NK-92 (cell line): ENCODE measurements around the gene VANGL1.
"Not testable (repeated sequence)": the region's sequence is repeated elsewhere in the genome, so short reads cannot be mapped to it uniquely, and the experiment has no call there.

Experiments
- DNase-seq: peaks from one replicate; lab custom pipeline; 2025; ENCODE audit not compliant: unreplicated experiment; lab: John Stamatoyannopoulos, UW

The VANGL1 gene

GRCh38 chr1:115641762-115642167 lies at the start of gene VANGL1:
TSS of gene VANGL1 (plus strand) at chr1:115641970. CDS start at chr1:115651414, 9,444 bp downstream.
- no peak for DNase-seq

DNA sequence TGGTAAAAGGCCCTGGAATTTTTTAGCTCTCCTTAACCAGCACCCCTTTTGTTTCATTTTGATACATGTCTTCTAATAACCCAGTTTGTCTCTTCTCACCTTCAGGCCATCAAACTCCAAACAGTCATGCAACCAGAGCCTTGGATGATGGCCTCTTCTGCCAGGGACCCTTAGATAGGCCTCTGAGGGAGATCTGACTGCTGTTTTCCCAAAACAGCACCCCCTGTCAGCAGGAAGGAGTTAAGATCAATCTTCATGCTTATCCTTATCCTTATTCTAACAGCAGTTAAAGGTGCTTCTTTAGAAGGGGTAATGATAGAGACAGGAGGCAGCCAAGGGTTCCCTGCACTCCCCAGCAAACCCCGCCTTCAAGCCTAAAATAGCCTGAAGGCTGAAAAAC lies 49.5 kb upstream of the VANGL1 start:
- DNase-seq: no peak

GRCh38 chr1:115593365-115594259 lies 48.2 kb upstream of the VANGL1 start:
- DNase-seq: no peak

- no peak for DNase-seq
These were observed 47.2 kb upstream of the VANGL1 start for GRCh38 chr1:115594600-115594999.

GRCh38 chr1:115595279-115596079 lies 46.3 kb upstream of the VANGL1 start:
- DNase-seq: no peak

DNA sequence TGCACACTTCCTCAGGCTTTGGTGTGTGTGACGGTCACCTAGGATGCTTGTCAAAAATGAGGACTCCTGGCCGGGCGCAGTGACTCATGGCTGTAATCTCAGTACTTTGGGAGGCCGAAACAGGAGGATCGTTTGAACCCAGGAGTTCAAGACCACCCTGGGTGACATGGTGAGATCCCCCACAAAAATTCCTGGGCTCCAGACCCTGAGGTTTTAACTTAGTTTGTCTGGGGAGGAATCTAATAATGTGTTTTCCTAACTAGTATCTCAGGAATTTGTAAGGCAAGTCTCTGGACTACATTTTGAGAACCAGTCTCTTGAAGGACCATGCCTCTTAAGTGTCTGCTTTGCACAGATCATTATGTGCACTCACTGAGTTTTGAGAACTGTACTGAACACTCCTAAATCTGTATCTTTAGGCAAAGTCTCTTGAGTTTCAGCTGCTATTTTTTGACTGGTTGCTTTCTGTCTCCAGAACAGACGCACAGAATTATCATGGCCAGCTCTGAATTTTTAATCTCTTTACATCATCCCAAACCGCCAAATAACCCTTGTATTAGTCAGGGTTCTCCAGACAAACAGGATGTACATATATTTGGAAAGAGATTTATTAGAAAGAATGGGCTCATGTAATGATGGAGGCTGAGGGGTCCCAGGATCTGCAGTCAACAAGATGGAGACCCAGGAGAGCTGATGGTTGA lies 45.5 kb upstream of the VANGL1 start:
- DNase-seq: no peak

GRCh38 chr1:115604508-115604907 lies 37.3 kb upstream of the VANGL1 start:
- DNase-seq: no peak

GRCh38 chr1:115606305-115606704 lies 35.5 kb upstream of the VANGL1 start:
- DNase-seq: no peak

DNA sequence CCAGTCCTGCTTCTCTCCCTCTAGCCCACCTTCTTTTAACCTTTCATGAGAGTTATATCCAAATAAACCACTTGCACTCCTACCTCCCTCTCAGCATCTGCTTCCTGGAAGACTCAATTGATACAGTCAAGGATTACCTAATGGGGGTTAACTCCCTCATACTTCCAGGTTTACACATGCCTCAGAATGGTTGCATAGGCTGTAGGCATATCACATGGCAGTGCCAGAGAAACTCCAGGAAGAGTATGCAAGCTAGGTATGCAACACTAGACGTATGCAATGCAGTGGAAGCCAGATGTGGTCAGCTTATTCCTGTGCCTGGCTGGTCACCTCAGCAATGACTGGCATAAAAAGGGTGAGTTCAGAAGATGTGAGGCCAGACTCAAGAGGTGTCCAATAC lies 32.7 kb upstream of the VANGL1 start:
- DNase-seq: no peak

- no peak for DNase-seq
These were observed 28.0 kb upstream of the VANGL1 start for GRCh38 chr1:115613767-115614166.

DNA sequence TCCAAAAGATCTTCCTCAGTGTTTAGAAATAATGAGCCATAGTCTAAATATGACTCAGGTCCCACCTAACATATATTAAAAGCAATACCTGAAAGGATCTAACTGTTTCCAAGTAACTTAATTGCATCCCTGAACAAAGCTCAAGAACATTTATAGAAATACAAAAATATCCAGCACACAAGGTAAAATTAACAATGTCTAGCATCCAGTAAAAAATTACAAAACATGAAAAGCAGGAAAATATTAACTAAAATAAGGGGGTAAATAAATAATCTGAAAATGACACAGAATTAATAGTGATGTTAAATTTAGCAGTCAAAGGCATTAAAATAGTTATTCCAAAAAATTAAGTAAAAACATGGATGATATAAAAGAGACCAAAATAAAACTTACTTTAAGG lies 21.3 kb upstream of the VANGL1 start:
- DNase-seq: no peak

- DNase-seq: no peak
These were observed 20.8 kb upstream of the VANGL1 start for GRCh38 chr1:115620950-115621349.

DNA sequence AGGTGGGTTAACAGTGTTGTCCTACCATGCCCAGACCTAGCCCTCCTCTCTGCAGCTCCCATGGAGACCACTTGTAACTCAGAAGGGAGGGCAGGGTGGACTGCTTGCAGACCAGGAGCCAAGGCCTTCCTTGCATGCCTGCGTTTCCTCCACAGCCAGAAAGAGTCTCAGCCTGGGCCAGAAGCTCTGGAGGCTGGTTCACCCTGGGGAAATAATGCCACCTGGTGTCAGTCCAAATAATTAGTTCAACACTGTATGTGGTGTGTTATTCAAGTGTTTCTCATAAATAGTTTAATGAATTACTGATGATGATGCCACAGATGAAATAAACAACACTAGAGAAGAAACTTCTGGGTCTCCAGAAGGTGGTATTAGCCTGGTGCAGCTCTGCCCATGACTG lies 16.9 kb upstream of the VANGL1 start:
- DNase-seq: no peak

DNA sequence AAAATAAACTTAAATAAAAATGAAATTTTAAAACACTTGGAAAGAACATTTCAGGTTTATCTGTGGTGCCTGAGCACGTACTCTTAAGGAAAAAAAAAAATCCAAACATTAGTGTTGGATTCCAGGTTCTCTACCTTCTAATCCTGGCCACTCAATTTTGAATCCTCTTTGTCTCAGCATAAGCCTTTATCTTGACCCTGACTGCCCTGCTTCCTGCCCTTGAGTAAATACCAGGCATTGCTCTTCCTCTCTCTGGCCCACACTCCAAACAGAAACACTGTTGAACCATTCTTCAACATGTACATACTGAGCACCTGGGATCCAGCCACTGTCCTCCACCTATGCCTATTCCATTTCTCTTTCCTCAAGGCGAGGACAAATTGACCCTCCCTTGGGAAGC lies 11.4 kb upstream of the VANGL1 start:
- no peak for DNase-seq

DNA sequence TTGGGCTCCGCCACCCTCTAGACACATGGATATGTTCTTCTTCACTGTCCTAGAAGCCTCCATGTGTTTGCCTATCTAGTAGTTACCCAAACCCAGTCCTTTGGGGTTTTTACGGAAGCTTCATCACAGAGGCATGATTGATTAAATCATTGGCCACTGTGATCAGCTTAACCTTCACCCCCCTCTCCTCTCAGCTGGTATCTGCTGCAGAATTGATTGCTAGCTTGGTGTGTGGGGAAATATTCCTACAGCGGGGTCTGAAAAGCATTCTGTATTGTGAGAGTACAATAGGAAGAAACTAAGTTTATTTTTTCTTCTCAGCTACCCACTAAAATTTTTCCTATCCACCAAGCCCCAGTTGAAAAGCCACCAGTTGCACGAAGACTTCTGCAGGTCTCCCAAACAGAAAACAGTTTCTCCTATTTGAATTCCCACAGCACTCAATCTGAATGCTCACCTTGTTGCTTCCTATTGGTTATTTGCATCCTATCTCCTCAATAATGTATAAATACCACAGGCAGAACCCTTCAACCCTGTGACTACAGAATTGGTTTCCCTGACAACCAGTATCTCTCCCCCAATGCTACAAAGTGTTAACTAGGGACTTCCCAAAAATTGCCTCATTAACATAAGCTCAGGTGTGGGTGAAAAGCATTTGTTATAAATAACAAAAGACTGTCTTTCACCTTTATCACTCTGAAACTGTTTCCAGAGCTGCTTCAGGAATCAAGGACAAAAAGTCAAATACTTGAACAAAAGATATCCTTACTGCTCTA lies 9.3 kb upstream of the VANGL1 start:
- DNase-seq: no peak

DNA sequence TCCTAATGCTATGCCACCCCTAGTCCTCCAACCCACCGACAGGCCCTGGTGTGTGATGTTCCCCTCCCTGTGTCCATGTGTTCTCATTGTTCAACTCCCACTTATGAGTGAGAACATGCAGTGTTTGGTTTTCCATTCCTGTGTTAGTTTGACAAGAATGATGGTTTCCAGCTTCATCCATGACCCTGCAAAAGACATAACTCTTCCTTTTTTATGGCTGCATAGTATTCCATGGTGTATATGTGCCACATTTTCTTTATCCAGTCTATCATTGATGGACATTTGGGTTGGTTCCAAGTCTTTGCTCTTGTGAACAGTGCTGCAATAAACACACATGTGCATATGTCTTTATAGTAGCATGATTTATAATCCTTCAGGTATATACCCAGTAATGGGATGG lies 8.2 kb upstream of the VANGL1 start:
- DNase-seq: not testable (repeated sequence)

DNA sequence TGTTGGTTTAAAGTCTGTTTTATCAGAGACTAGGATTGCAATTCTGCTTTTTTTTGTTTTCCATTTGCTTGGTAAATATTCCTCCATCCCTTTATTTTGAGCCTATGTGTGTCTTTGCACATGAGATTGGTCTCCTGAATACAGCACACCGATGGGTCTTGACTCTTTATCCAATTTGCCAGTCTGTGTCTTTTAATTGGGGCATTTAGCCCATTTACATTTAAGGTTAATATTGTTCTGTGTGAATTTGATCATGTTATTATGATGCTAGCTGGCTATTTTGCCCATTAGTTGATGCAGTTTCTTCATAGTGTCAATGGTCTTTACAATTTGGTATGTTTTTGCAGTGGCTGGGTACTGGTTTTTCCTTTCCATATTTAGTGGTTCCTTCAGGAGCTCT lies 4.5 kb upstream of the VANGL1 start:
- DNase-seq: not testable (repeated sequence)

GRCh38 chr1:115640384-115640783 lies 1.4 kb upstream of the VANGL1 start:
- no peak for DNase-seq

GRCh38 chr1:115642168-115643072 lies 650 bp downstream of the VANGL1 start:
- no peak for DNase-seq

DNA sequence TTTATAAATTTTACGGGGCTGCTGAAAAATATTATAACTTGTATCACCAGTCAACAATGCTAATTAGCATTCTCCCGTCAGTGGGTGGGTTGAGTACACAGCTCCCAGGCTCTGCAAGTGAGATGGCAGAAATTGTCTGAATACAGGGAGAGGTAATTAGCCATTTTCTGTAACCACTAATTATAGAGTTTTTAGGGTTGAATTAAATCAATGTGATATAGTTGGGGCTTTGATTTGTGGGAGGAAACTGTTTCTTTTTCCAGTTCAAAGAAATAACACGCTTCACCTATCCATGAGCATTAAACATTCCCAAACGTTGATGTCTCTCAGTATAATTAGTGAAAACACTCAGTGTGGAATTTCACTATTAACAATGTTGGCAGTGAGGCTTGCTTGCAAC lies 1.5 kb downstream of the VANGL1 start:
- DNase-seq: no peak
